Measurements from ENCODE around the gene XPO4. TPM values are rescaled to one million over a fixed set of nuclear protein-coding genes. Genes with fewer than 3 reads are reported as not detected.

The XPO4 gene
- total RNA-seq, 3 donors from 2014 or later: 17.1 to 24.6 (median 17.7) TPM

DNA sequence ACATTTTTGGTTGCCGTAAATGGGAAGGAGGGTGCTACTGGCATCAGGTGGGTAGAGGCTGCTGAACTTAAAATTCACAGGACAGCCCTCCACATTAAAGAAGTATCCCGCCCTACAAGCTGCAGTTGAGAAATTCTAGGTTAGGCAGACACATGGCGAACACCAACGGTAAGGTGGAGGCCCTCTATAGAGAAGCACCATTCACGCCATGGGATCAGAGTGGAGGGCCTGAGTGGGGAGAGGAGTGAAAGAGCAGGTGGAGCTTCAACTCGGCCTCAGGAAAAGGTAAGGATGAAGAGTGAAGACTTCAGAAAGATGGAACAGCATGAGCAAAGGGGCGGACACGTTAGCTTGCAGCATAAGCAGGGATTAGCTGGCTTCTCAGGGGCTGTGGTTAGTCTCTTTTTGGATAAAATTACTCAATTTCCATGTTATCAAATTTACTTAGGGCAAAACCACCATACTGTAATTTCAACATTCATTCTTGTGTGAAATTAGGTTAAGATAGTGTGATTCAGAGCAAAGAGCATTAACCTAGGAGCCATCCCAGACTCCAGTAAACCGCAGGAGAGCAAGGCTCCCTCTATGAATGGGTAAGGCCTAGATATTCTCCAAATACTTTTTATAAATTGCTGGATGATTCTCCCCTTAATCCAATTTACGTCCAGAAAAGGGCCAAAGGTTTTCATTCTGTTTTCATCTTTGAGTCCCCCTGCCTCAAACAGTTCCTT, 130.0 kb downstream of the XPO4 start:
- intact Hi-C loops (cut with DNase I; ENCODE audit: low total_unique reads): no loop called here
- Histone ChIP-seq H3K9me3 (peaks cover 0 to 24% of the 10 kb centered on the region in 2 donors), H3K36me3 (no peaks in the 10 kb centered on the region), H3K27me3 (no peaks in the 10 kb centered on the region), H3K4me3 (peak overlapping the region; percentile 69 to 70 (median 70)), H3K27ac (peak overlapping the region; percentile 92 to 93), H3K4me1 (peaks cover 3 to 6% of the 10 kb centered on the region in 2 donors)
- TF ChIP-seq, protein P1, sequence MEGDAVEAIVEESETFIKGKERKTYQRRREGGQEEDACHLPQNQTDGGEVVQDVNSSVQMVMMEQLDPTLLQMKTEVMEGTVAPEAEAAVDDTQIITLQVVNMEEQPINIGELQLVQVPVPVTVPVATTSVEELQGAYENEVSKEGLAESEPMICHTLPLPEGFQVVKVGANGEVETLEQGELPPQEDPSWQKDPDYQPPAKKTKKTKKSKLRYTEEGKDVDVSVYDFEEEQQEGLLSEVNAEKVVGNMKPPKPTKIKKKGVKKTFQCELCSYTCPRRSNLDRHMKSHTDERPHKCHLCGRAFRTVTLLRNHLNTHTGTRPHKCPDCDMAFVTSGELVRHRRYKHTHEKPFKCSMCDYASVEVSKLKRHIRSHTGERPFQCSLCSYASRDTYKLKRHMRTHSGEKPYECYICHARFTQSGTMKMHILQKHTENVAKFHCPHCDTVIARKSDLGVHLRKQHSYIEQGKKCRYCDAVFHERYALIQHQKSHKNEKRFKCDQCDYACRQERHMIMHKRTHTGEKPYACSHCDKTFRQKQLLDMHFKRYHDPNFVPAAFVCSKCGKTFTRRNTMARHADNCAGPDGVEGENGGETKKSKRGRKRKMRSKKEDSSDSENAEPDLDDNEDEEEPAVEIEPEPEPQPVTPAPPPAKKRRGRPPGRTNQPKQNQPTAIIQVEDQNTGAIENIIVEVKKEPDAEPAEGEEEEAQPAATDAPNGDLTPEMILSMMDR (IDR thresholded peaks at IDR 0.05): no peak
- TF ChIP-seq POLR2A (IDR thresholded peaks at IDR 0.05): no peak
- DNase-seq (ENCODE audit: low spot score in 2 of 2): no peak

DNA sequence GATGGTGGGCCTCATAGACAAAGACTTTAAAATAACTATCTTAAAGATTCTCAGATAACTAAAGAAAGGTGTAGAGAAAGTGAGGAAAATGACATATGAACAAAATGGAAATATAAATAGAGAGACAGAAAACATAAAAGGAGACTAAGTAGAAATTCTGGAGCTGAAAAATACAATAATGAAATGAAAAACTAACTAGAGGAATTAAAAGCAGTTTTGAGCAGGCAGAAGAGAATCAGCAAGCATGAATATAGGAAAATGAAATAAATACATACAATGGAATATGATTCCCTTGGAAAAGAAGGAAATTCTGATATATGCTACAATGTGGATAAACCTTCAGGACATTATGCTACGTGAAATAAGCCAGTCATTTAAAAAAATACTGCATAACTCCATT, 132.7 kb downstream of the XPO4 start:
- Histone ChIP-seq H3K9me3 (peaks cover 0 to 32% of the 10 kb centered on the region in 2 donors), H3K4me1 (peaks cover 3 to 6% of the 10 kb centered on the region in 2 donors), H3K36me3 (no peaks in the 10 kb centered on the region), H3K27ac (no peak overlapping the region), H3K4me3 (no peak overlapping the region), H3K27me3 (no peaks in the 10 kb centered on the region)
- intact Hi-C loops (cut with DNase I; ENCODE audit: low total_unique reads): no loop called here
- no peak for DNase-seq (ENCODE audit: low spot score in 2 of 2)
- TF ChIP-seq, protein P1 (IDR thresholded peaks at IDR 0.05): no peak
- TF ChIP-seq POLR2AphosphoS5 (IDR thresholded peaks at IDR 0.05) (no peak), POLR2A (IDR thresholded peaks at IDR 0.05) (no peak)

DNA sequence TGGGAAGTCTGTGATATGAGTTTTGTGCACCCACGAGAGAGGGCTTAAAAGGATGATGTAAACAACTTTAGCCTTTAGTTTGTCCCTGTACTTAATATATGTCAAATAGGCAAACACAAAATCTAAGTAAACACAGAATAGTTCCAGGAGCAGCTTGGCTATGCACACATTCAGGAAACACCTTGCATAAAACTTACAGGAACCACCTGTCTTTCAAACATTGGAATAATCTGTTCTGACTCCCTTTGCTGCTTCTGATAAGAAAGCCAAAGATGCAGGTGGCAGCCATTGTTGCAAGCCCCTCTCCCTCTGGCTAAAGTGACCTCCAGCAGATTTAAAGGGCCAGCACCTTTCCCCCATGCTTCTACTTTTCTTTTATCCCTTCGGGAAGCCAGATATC, 133.5 kb downstream of the XPO4 start:
- intact Hi-C loops (cut with DNase I; ENCODE audit: low total_unique reads): no loop called here
- H3K4me1 ChIP-seq: peaks cover 3 to 6% of the 10 kb centered on the region in 2 donors
- H3K4me3 ChIP-seq: no peak overlapping the region
- H3K27ac ChIP-seq: no peak overlapping the region
- peaks cover 0 to 32% of the 10 kb centered on the region in 2 donors for H3K9me3 ChIP-seq
- no peak for DNase-seq (ENCODE audit: low spot score in 2 of 2)
- no peaks in the 10 kb centered on the region for H3K36me3 ChIP-seq
- H3K27me3 ChIP-seq: no peaks in the 10 kb centered on the region
- TF ChIP-seq POLR2A (IDR thresholded peaks at IDR 0.05) (no peak), POLR2AphosphoS5 (IDR thresholded peaks at IDR 0.05) (no peak)
- TF ChIP-seq, protein P1 (IDR thresholded peaks at IDR 0.05): no peak

DNA sequence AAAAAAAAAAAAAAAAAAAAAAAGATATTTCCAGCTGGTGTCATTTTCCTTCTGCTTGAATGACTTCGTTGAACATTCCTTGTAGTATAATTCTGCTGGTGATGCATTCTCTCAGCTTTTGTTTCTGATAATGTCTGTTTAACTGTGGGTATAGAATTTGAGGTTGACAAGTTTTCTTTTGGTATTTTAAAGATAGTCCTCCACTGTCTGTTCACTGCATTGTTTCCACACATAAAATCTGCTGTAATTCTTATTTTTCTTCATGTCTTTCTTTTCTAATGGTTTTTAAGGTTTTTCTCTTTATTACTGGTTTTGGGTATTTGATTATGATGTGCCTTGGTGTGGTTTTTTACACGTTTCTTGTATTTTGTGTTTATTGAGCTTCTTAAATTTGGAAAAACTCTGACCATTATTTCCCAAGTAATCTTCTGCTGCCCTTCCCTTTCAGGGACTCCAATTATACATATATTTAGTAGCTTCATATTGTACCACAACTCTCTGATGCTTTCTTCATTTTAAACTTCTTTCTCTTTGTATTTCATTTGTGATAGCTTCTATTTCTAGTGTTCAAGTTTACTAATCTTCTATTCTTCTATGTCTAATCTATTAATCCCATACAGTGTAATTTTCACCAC, 135.1 kb downstream of the XPO4 start:
- no peak overlapping the region for H3K27ac ChIP-seq
- H3K36me3 ChIP-seq: no peaks in the 10 kb centered on the region
- H3K27me3 ChIP-seq: no peaks in the 10 kb centered on the region
- TF ChIP-seq POLR2AphosphoS5 (IDR thresholded peaks at IDR 0.05) (no peak), POLR2A (IDR thresholded peaks at IDR 0.05) (no peak)
- TF ChIP-seq, protein P1 (IDR thresholded peaks at IDR 0.05): no peak
- peaks cover 0 to 32% of the 10 kb centered on the region in 2 donors for H3K9me3 ChIP-seq
- no peak for DNase-seq (ENCODE audit: low spot score in 2 of 2)
- H3K4me3 ChIP-seq: no peak overlapping the region
- H3K4me1 ChIP-seq: peaks cover 0 to 2% of the 10 kb centered on the region in 2 donors
- intact Hi-C loops (cut with DNase I; ENCODE audit: low total_unique reads): no loop called here

DNA sequence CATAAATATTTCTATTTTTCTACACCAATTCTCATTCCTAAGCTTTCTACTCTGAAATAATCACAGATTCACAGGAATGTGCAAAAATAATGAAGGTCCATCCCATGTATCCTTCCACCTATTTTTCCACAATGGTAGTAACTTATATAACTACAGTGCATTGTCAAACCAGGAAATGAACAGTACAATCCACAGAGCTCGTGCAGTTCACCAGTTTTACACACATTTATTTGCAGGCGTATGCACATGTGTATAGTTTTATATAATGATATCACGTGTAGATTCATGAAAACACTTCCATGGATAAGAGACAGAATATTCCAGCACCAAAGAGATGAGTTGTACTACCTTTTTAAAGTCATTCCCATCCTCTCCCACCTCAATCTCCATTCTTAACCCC, 141.7 kb downstream of the XPO4 start:
- no peak for DNase-seq (ENCODE audit: low spot score in 2 of 2)
- Histone ChIP-seq H3K4me3 (no peak overlapping the region), H3K36me3 (no peaks in the 10 kb centered on the region), H3K9me3 (peaks cover 0 to 5% of the 10 kb centered on the region in 2 donors), H3K27me3 (no peaks in the 10 kb centered on the region), H3K4me1 (no peaks in the 10 kb centered on the region), H3K27ac (no peak overlapping the region)
- no peak for TF ChIP-seq POLR2A (IDR thresholded peaks at IDR 0.05)
- TF ChIP-seq, protein P1 (IDR thresholded peaks at IDR 0.05): no peak
- no peak for TF ChIP-seq POLR2AphosphoS5 (IDR thresholded peaks at IDR 0.05)
- intact Hi-C loops (cut with DNase I; ENCODE audit: low total_unique reads): no loop called here

All from breast epithelium (tissue), 4 donors.